Vagina (tissue), 2 donors: ENCODE data around the gene CGNL1.

Experiments used
- CTCF ChIP-seq, 3 experiments: fragments of 450-650 bp in 2 of 3; fragments of 200-600 bp in 1 of 3; sonication (generic) in 1 of 3; IDR thresholded peaks; one replicate each; pipeline ENCODE4 v1.5.1; 2017 to 2019; ENCODE audit warnings: antibody characterized with exemption in 3 of 3, mild to moderate bottlenecking in 2 of 3, moderate library complexity in 2 of 3
- POLR2A ChIP-seq, 2 donors: fragments of 450-650 bp; IDR thresholded peaks; one replicate each; pipeline ENCODE4 v1.6.1; 2017; ENCODE audit warnings: antibody characterized with exemption in 2 of 2, mild to moderate bottlenecking in 2 of 2, moderate library complexity in 2 of 2
- POLR2AphosphoS5 ChIP-seq, 2 donors: sonication (generic); formaldehyde crosslinking; IDR thresholded peaks; one replicate each; pipeline ENCODE4 v1.9.0; 2017; ENCODE audit warnings: antibody characterized with exemption in 2 of 2, mild to moderate bottlenecking in 2 of 2, low read depth in 1 of 2; ENCODE audit not compliant: insufficient read depth in 1 of 2

- TF ChIP-seq CTCF (IDR thresholded peaks at IDR 0.05) (no peak), POLR2AphosphoS5 (IDR thresholded peaks at IDR 0.05; ENCODE audit: insufficient read depth in 1 of 2, low read depth in 1 of 2) (no peak), POLR2A (IDR thresholded peaks at IDR 0.05) (no peak)
Observed at GRCh38 chr15:57457726-57458125, 81.4 kb downstream of the CGNL1 start.
